ENCODE measurements around the gene FGF12.

FGF12 gene

GRCh38 chr3:192652727-192653126 is 74.6 kb downstream of the FGF12 start:
- WGBS, 2 donors (ENCODE audit: extremely low coverage in 2 of 2, insufficient read length in 2 of 2, insufficient replicate concordance in 1 of 2) = no CpG with 5 or more reads among the region's 3 CpGs
- Histone ChIP-seq H3K27ac (replicated peaks; ENCODE audit: low read length) (no peak overlapping the region), H3K36me3 (replicated peaks in 1 of 2; ENCODE audit: control insufficient read depth in 2 of 2, insufficient read depth in 2 of 2, low read length in 2 of 2) (no peaks in the 10 kb centered on the region), H3K4ac (ENCODE audit: low read length) (no peak overlapping the region), H3K23ac (ENCODE audit: low read depth, low read length, poor library complexity) (no peak overlapping the region), H3K18ac (ENCODE audit: low read length) (no peak overlapping the region), H2AK5ac (ENCODE audit: low read depth, low read length) (no peak overlapping the region), H3K9me3 (replicated peaks in 1 of 2; ENCODE audit: control insufficient read depth in 2 of 2, insufficient read depth in 1 of 2, low read depth in 1 of 2, low read length in 2 of 2) (no peaks in the 10 kb centered on the region), H3K79me1 (ENCODE audit: low read depth, low read length) (no peaks in the 10 kb centered on the region), H2AFZ (ENCODE audit: low read length) (no peak overlapping the region), H3K14ac (ENCODE audit: low read length) (no peak overlapping the region), H3K4me3 (ENCODE audit: low read length in 2 of 2) (no peak overlapping the region), H3K9ac (ENCODE audit: low read depth, low read length, poor library complexity) (no peak overlapping the region), H2BK12ac (ENCODE audit: low read length) (no peak overlapping the region), H4K91ac (ENCODE audit: low read depth, low read length, poor library complexity) (no peak overlapping the region), H3K4me1 (ENCODE audit: control insufficient read depth in 2 of 2, insufficient read depth in 1 of 2, low read depth in 1 of 2, low read length in 2 of 2) (no peaks in the 10 kb centered on the region), H4K8ac (ENCODE audit: low read depth, low read length) (no peak overlapping the region), H2BK120ac (ENCODE audit: low read depth, low read length) (no peak overlapping the region), H2BK5ac (ENCODE audit: low read length) (no peak overlapping the region), H3K4me2 (ENCODE audit: insufficient read depth, low read length, poor library complexity, severe bottlenecking) (no peak overlapping the region), H2BK15ac (ENCODE audit: low read length) (no peak overlapping the region), H3K27me3 (ENCODE audit: control insufficient read depth in 3 of 3, insufficient read depth in 3 of 3, low read depth in 1 of 3, low read length in 3 of 3) (no peaks in the 10 kb centered on the region)
- no peak for DNase-seq (ENCODE audit: low spot score)

GRCh38 chr3:192651836-192652512 is 75.4 kb downstream of the FGF12 start:
- H2AFZ ChIP-seq (ENCODE audit: low read length) = no peak overlapping the region
- no CpG with 5 or more reads among the region's 6 CpGs for WGBS, 2 donors (ENCODE audit: extremely low coverage in 2 of 2, insufficient read length in 2 of 2, insufficient replicate concordance in 1 of 2)

DNA sequence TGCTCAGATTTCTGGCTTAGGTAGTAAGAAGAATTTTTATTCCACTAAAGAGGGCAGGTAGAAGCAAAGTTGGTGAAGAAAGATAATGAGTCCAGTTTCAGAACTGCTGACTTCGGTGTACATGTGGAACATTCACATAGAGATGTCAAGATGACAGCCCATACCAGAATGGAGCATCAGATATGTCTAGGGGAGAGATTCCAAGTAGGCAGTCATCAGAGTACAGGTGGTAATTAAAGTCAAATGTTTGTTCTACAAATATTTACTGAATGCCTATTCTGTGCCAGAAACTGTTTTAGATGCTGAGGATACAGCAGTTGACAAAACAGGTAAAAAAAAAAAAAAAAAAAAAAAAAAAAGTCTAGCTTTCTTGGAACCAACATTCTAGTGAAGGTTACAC is 81.9 kb downstream of the FGF12 start:
- Histone ChIP-seq H3K4ac (ENCODE audit: low read length) (no peak overlapping the region), H3K27ac (replicated peaks; ENCODE audit: low read length) (no peak overlapping the region), H2AK5ac (ENCODE audit: low read depth, low read length) (no peak overlapping the region), H4K8ac (ENCODE audit: low read depth, low read length) (no peak overlapping the region), H3K14ac (ENCODE audit: low read length) (no peak overlapping the region), H4K91ac (ENCODE audit: low read depth, low read length, poor library complexity) (no peak overlapping the region), H3K23ac (ENCODE audit: low read depth, low read length, poor library complexity) (no peak overlapping the region), H3K4me3 (ENCODE audit: low read length in 2 of 2) (no peak overlapping the region), H3K79me1 (ENCODE audit: low read depth, low read length) (no peaks in the 10 kb centered on the region), H2BK5ac (ENCODE audit: low read length) (no peak overlapping the region), H2BK15ac (ENCODE audit: low read length) (no peak overlapping the region), H3K27me3 (ENCODE audit: control insufficient read depth in 3 of 3, insufficient read depth in 3 of 3, low read depth in 1 of 3, low read length in 3 of 3) (no peaks in the 10 kb centered on the region), H2BK12ac (ENCODE audit: low read length) (no peak overlapping the region), H3K4me2 (ENCODE audit: insufficient read depth, low read length, poor library complexity, severe bottlenecking) (no peak overlapping the region), H2AFZ (ENCODE audit: low read length) (no peak overlapping the region), H3K9me3 (replicated peaks in 1 of 2; ENCODE audit: control insufficient read depth in 2 of 2, insufficient read depth in 1 of 2, low read depth in 1 of 2, low read length in 2 of 2) (no peaks in the 10 kb centered on the region), H3K4me1 (ENCODE audit: control insufficient read depth in 2 of 2, insufficient read depth in 1 of 2, low read depth in 1 of 2, low read length in 2 of 2) (no peaks in the 10 kb centered on the region), H3K36me3 (replicated peaks in 1 of 2; ENCODE audit: control insufficient read depth in 2 of 2, insufficient read depth in 2 of 2, low read length in 2 of 2) (no peaks in the 10 kb centered on the region), H3K9ac (ENCODE audit: low read depth, low read length, poor library complexity) (no peak overlapping the region), H2BK120ac (ENCODE audit: low read depth, low read length) (no peak overlapping the region), H3K18ac (ENCODE audit: low read length) (no peak overlapping the region)
- WGBS, 2 donors (ENCODE audit: extremely low coverage in 2 of 2, insufficient read length in 2 of 2, insufficient replicate concordance in 1 of 2) = no CpG with 5 or more reads among the region's 1 CpG
- no peak for DNase-seq (ENCODE audit: low spot score)

More at GRCh38 chr3:192651836-192652512, 75.4 kb downstream of the FGF12 start:
- Histone ChIP-seq H2BK120ac (ENCODE audit: low read depth, low read length) (no peak overlapping the region), H3K36me3 (replicated peaks in 1 of 2; ENCODE audit: control insufficient read depth in 2 of 2, insufficient read depth in 2 of 2, low read length in 2 of 2) (no peaks in the 10 kb centered on the region), H3K9me3 (replicated peaks in 1 of 2; ENCODE audit: control insufficient read depth in 2 of 2, insufficient read depth in 1 of 2, low read depth in 1 of 2, low read length in 2 of 2) (no peaks in the 10 kb centered on the region), H3K23ac (ENCODE audit: low read depth, low read length, poor library complexity) (no peak overlapping the region), H4K8ac (ENCODE audit: low read depth, low read length) (no peak overlapping the region), H3K4me2 (ENCODE audit: insufficient read depth, low read length, poor library complexity, severe bottlenecking) (no peak overlapping the region), H2BK12ac (ENCODE audit: low read length) (no peak overlapping the region), H2BK15ac (ENCODE audit: low read length) (no peak overlapping the region), H3K14ac (ENCODE audit: low read length) (no peak overlapping the region), H3K4me3 (ENCODE audit: low read length in 2 of 2) (no peak overlapping the region), H2BK5ac (ENCODE audit: low read length) (no peak overlapping the region), H3K4me1 (ENCODE audit: control insufficient read depth in 2 of 2, insufficient read depth in 1 of 2, low read depth in 1 of 2, low read length in 2 of 2) (no peaks in the 10 kb centered on the region), H3K9ac (ENCODE audit: low read depth, low read length, poor library complexity) (no peak overlapping the region), H3K18ac (ENCODE audit: low read length) (no peak overlapping the region), H4K91ac (ENCODE audit: low read depth, low read length, poor library complexity) (no peak overlapping the region), H3K27ac (replicated peaks; ENCODE audit: low read length) (no peak overlapping the region), H3K4ac (ENCODE audit: low read length) (no peak overlapping the region), H2AK5ac (ENCODE audit: low read depth, low read length) (no peak overlapping the region), H3K79me1 (ENCODE audit: low read depth, low read length) (no peaks in the 10 kb centered on the region), H3K27me3 (ENCODE audit: control insufficient read depth in 3 of 3, insufficient read depth in 3 of 3, low read depth in 1 of 3, low read length in 3 of 3) (no peaks in the 10 kb centered on the region)
- no peak for DNase-seq (ENCODE audit: low spot score)

- DNase-seq (ENCODE audit: low spot score) = no peak
- Histone ChIP-seq H3K4ac (ENCODE audit: low read length) (no peak overlapping the region), H2BK120ac (ENCODE audit: low read depth, low read length) (no peak overlapping the region), H3K23ac (ENCODE audit: low read depth, low read length, poor library complexity) (no peak overlapping the region), H3K18ac (ENCODE audit: low read length) (no peak overlapping the region), H3K4me1 (ENCODE audit: control insufficient read depth in 2 of 2, insufficient read depth in 1 of 2, low read depth in 1 of 2, low read length in 2 of 2) (no peaks in the 10 kb centered on the region), H2BK5ac (ENCODE audit: low read length) (no peak overlapping the region), H2AFZ (ENCODE audit: low read length) (no peak overlapping the region), H3K79me1 (ENCODE audit: low read depth, low read length) (no peaks in the 10 kb centered on the region), H4K8ac (ENCODE audit: low read depth, low read length) (no peak overlapping the region), H2BK15ac (ENCODE audit: low read length) (no peak overlapping the region), H2BK12ac (ENCODE audit: low read length) (no peak overlapping the region), H3K4me3 (ENCODE audit: low read length in 2 of 2) (no peak overlapping the region), H3K14ac (ENCODE audit: low read length) (no peak overlapping the region), H4K91ac (ENCODE audit: low read depth, low read length, poor library complexity) (no peak overlapping the region), H2AK5ac (ENCODE audit: low read depth, low read length) (no peak overlapping the region), H3K9me3 (replicated peaks in 1 of 2; ENCODE audit: control insufficient read depth in 2 of 2, insufficient read depth in 1 of 2, low read depth in 1 of 2, low read length in 2 of 2) (no peaks in the 10 kb centered on the region), H3K36me3 (replicated peaks in 1 of 2; ENCODE audit: control insufficient read depth in 2 of 2, insufficient read depth in 2 of 2, low read length in 2 of 2) (no peaks in the 10 kb centered on the region), H3K27ac (replicated peaks; ENCODE audit: low read length) (no peak overlapping the region), H3K9ac (ENCODE audit: low read depth, low read length, poor library complexity) (no peak overlapping the region), H3K4me2 (ENCODE audit: insufficient read depth, low read length, poor library complexity, severe bottlenecking) (no peak overlapping the region), H3K27me3 (ENCODE audit: control insufficient read depth in 3 of 3, insufficient read depth in 3 of 3, low read depth in 1 of 3, low read length in 3 of 3) (no peaks in the 10 kb centered on the region)
- no CpG with 5 or more reads among the region's 5 CpGs for WGBS, 2 donors (ENCODE audit: extremely low coverage in 2 of 2, insufficient read length in 2 of 2, insufficient replicate concordance in 1 of 2)
Measured at GRCh38 chr3:192642651-192643050, 84.7 kb downstream of the FGF12 start.
